Hepatocyte (in vitro differentiated cells): ENCODE results near the gene ISOC1. TPM values are rescaled to one million over a fixed set of nuclear protein-coding genes. Genes with fewer than 3 reads are reported as not detected.

Experiments used
- DNase-seq: peaks from one replicate; pipeline ENCODE4 v3.0.0-alpha.2; 2016; ENCODE audit warnings: low spot score
- H2AFZ ChIP-seq: fragments of 200-600 bp; sonication (generic); 2 replicates; pipeline ENCODE4 v1.6.0; 2016; ENCODE audit warnings: antibody characterized with exemption, mild to moderate bottlenecking
- H3K27ac ChIP-seq: fragments of 200-600 bp; sonication (generic); 2 replicates; pipeline ENCODE4 v1.5.1; 2016; ENCODE audit warnings: mild to moderate bottlenecking
- H3K27me3 ChIP-seq: fragments of 200-600 bp; sonication (generic); 2 replicates; pipeline ENCODE4 v1.6.1; 2016
- H3K36me3 ChIP-seq: fragments of 200-600 bp; sonication (generic); replicated peaks from 2 replicates; pipeline ENCODE4 v1.5.1; 2016; ENCODE audit warnings: low read depth; ENCODE audit not compliant: insufficient read depth
- H3K4me1 ChIP-seq: fragments of 200-600 bp; sonication (generic); 2 replicates; pipeline ENCODE4 v1.5.1; 2016; ENCODE audit warnings: mild to moderate bottlenecking, moderate library complexity; ENCODE audit not compliant: insufficient read depth
- H3K4me2 ChIP-seq: fragments of 200-600 bp; sonication (generic); 2 replicates; pipeline ENCODE4 v1.6.0; 2016
- H3K4me3 ChIP-seq: fragments of 200-600 bp; sonication (generic); 2 replicates; pipeline ENCODE4 v1.5.1; 2016; ENCODE audit warnings: mild to moderate bottlenecking
- H3K79me2 ChIP-seq: fragments of 200-600 bp; sonication (generic); 2 replicates; pipeline ENCODE4 v1.6.0; 2017; ENCODE audit warnings: mild to moderate bottlenecking
- H3K9me2 ChIP-seq: fragments of 200-600 bp; sonication (generic); replicated peaks from 2 replicates; pipeline ENCODE4 v1.6.0; 2017; ENCODE audit warnings: mild to moderate bottlenecking; ENCODE audit not compliant: insufficient read depth
- H3K9me3 ChIP-seq: fragments of 200-600 bp; sonication (generic); 2 replicates; pipeline ENCODE4 v1.5.1; 2016; ENCODE audit warnings: low read depth, mild to moderate bottlenecking
- H4K20me1 ChIP-seq: fragments of 200-600 bp; sonication (generic); 2 replicates; pipeline ENCODE4 v1.6.0; 2016; ENCODE audit warnings: mild to moderate bottlenecking; ENCODE audit not compliant: insufficient read depth, poor library complexity, severe bottlenecking
- EZH2 ChIP-seq: fragments of 200-600 bp; sonication (generic); IDR thresholded peaks from 2 replicates; pipeline ENCODE4 v1.6.1; 2016; ENCODE audit warnings: antibody characterized with exemption, mild to moderate bottlenecking, borderline replicate concordance
- EZH2phosphoT487 ChIP-seq: fragments of 200-600 bp; sonication (generic); IDR thresholded peaks from one replicate; pipeline ENCODE4 v1.6.1; 2018; ENCODE audit warnings: antibody characterized with exemption, mild to moderate bottlenecking, low read depth, moderate library complexity; ENCODE audit not compliant: unreplicated experiment, severe bottlenecking
- WGBS: methylation state at CpG from one replicate; pipeline ENCODE4 v1.1.6; 2016; ENCODE audit warnings: low lambda C conversion rate; ENCODE audit errors: missing lambda C conversion rate; 5-methylcytosine and 5-hydroxymethylcytosine counted together
- polyA plus RNA-seq: library from polyadenylated mRNA; unstranded; fragments of >200 nt; fragmentation: Nextera tagmentation; extraction: Ambion mirVana; gene quantifications from 2 replicates; pipeline ENCODE4 v1.2.1, GENCODE V29; 2016
- total RNA-seq: library from RNA; depleted of rRNA; stranded (reverse); fragments of >200 nt; gene quantifications from 2 replicates; pipeline ENCODE4 v1.2.3, GENCODE V29; 2014
- TF ChIP-seq, protein P1 (sequence below): fragments of 200-600 bp; sonication (generic); IDR thresholded peaks from 2 replicates; pipeline ENCODE4 v1.5.1; 2016; ENCODE audit warnings: antibody characterized with exemption, mild to moderate bottlenecking; ENCODE audit not compliant: poor library complexity

The ISOC1 gene
- total and polyA plus RNA-seq, 2 experiments from 2014 or later = 59.8 to 67.3 TPM

DNA sequence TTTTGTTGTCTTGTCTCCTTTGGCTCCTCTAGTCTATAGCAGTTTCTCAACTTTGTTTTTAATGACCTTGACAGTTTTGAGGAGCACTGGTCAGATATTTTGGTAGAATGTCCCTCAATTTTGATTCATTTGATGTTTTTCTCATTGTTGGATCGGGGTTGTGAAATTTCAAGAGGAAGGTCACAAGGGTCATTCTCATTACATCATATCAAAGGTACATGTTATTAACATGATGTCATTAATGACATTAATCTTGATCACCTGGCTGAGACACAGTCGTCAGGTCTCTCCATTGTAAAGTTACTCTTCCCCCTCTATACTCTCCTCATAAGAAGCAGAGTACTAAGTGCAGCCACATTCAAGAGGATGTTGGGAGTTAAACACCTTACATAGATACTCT is 7.2 kb downstream of the ISOC1 start:
- Histone ChIP-seq H3K36me3 (no peaks in the 10 kb centered on the region), H3K4me1 (peaks cover 10% of the 10 kb centered on the region), H4K20me1 (peaks cover 17% of the 10 kb centered on the region), H3K27ac (no peak overlapping the region), H3K4me2 (no peak overlapping the region), H3K27me3 (no peaks in the 10 kb centered on the region), H3K79me2 (peaks cover 89% of the 10 kb centered on the region), H2AFZ (no peak overlapping the region), H3K9me2 (no peaks in the 10 kb centered on the region), H3K4me3 (no peak overlapping the region), H3K9me3 (no peaks in the 10 kb centered on the region)
- TF ChIP-seq EZH2phosphoT487 (no peak), EZH2 (no peak)
- TF ChIP-seq, protein P1, sequence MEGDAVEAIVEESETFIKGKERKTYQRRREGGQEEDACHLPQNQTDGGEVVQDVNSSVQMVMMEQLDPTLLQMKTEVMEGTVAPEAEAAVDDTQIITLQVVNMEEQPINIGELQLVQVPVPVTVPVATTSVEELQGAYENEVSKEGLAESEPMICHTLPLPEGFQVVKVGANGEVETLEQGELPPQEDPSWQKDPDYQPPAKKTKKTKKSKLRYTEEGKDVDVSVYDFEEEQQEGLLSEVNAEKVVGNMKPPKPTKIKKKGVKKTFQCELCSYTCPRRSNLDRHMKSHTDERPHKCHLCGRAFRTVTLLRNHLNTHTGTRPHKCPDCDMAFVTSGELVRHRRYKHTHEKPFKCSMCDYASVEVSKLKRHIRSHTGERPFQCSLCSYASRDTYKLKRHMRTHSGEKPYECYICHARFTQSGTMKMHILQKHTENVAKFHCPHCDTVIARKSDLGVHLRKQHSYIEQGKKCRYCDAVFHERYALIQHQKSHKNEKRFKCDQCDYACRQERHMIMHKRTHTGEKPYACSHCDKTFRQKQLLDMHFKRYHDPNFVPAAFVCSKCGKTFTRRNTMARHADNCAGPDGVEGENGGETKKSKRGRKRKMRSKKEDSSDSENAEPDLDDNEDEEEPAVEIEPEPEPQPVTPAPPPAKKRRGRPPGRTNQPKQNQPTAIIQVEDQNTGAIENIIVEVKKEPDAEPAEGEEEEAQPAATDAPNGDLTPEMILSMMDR = no peak
- no peak for DNase-seq
- 98% methylated on average over 2 of the region's 2 CpGs for WGBS

DNA sequence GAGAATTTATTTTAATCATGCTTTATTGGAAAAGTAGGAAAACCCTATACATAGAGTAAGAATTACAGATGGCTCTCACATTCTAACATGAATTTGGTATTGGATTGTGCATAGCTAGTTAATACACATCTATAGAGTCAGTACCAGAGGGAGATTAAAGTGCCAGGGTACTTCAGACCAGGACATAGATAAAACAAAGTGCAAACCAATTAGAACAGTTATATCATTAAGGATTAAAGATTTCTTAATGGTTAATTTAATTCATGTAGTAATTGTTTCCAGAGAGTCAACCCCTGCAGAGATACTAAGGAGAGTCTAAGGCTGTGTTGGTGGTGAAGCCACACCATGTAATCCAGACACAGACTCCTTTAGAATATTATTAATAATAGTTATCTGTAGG is 8.8 kb downstream of the ISOC1 start:
- Histone ChIP-seq H3K4me1 (peaks cover 10% of the 10 kb centered on the region), H3K9me3 (no peaks in the 10 kb centered on the region), H2AFZ (no peak overlapping the region), H3K9me2 (no peaks in the 10 kb centered on the region), H3K27me3 (no peaks in the 10 kb centered on the region), H3K27ac (no peak overlapping the region), H3K79me2 (peaks cover 76% of the 10 kb centered on the region), H3K4me3 (no peak overlapping the region), H3K4me2 (no peak overlapping the region), H4K20me1 (peaks cover 15% of the 10 kb centered on the region), H3K36me3 (no peaks in the 10 kb centered on the region)
- DNase-seq = no peak
- TF ChIP-seq EZH2phosphoT487 = no peak
- TF ChIP-seq, protein P1 = no peak
- TF ChIP-seq EZH2 = no peak

DNA sequence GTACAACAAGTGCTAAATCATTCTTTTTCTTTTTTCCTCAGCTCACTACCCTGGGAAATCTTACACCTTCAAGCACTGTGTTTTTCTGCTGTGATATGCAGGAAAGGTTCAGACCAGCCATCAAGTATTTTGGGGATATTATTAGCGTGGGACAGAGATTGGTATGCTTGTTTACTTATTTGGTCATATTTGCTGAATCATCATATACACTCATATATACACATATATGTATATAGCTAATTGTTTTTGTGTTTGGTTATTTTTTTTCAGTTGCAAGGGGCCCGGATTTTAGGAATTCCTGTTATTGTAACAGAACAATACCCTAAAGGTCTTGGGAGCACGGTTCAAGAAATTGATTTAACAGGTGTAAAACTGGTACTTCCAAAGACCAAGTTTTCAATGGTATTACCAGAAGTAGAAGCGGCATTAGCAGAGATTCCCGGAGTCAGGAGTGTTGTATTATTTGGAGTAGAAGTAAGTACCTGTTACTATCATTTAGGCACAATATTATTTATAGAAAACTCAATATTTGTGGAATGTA is 10.4 kb downstream of the ISOC1 start:
- Histone ChIP-seq H3K36me3 (no peaks in the 10 kb centered on the region), H3K4me2 (no peak overlapping the region), H3K4me1 (no peaks in the 10 kb centered on the region), H2AFZ (no peak overlapping the region), H3K9me3 (no peaks in the 10 kb centered on the region), H3K27ac (no peak overlapping the region), H3K4me3 (no peak overlapping the region), H3K9me2 (no peaks in the 10 kb centered on the region), H3K27me3 (no peaks in the 10 kb centered on the region), H3K79me2 (peaks cover 60% of the 10 kb centered on the region), H4K20me1 (peaks cover 7% of the 10 kb centered on the region)
- TF ChIP-seq EZH2phosphoT487 = no peak
- TF ChIP-seq EZH2 = no peak
- TF ChIP-seq, protein P1 = no peak
- DNase-seq = no peak
- 94% methylated on average over 5 of the region's 5 CpGs for WGBS

DNA sequence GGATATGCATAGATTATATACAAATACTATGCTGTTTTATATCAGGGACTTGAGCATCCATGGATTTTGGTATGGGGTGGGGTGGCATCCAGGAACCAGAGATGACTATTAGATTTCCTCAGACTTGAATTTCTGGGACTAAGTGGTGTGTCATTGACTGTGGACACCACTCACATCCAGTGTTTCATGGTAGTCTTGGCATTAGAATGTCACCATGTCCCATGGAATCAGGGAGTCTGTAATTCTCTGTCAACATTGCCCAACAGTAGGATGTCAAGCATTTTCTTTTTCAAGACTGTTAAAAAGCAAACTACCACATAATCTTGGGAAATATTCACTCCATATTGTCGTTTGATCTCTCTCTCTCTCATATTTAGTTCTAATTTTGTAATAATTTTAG is 13.1 kb downstream of the ISOC1 start:
- H4K20me1 ChIP-seq = no peaks in the 10 kb centered on the region
- H3K9me3 ChIP-seq = no peaks in the 10 kb centered on the region
- TF ChIP-seq EZH2phosphoT487 (no peak), EZH2 (no peak)
- TF ChIP-seq, protein P1 = no peak
- 100% methylated on average over 1 of the region's 1 CpG for WGBS
- no peak overlapping the region for H3K4me2 ChIP-seq
- H3K4me1 ChIP-seq = no peaks in the 10 kb centered on the region
- no peaks in the 10 kb centered on the region for H3K27me3 ChIP-seq
- no peak overlapping the region for H2AFZ ChIP-seq
- H3K27ac ChIP-seq = no peak overlapping the region
- H3K36me3 ChIP-seq = no peaks in the 10 kb centered on the region
- no peak overlapping the region for H3K4me3 ChIP-seq
- H3K9me2 ChIP-seq = no peaks in the 10 kb centered on the region
- peaks cover 34% of the 10 kb centered on the region for H3K79me2 ChIP-seq
- DNase-seq = no peak
